ENCODE measurements around the gene ZNF530.
A peak's percentile ranks its signal among the peaks of the same experiment; 100 is the strongest.

ZNF530 gene

DNA sequence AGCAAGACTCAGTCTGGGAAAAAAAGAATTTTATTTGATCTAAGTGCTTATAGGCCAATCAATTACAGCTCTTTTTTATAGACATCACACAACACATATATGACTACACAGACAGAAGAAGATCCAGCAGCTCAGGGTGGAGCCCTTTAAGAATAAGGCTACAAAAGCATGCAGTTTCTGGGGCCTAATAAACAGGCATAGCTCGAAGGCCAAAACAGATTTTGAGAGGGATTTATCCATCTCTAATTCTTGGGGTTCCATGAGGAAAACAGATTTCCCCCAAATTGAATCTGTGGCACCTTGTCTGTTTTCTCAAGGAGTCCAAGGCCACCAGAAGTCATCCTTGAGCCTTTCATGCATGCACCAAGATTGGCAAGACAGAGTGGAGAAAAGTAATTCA lies 36.1 kb upstream of the ZNF530 start:
- no peak for TF ChIP-seq ZFX (IDR thresholded peaks at IDR 0.05; ENCODE audit: borderline replicate concordance)
- TF ChIP-seq, protein P1, sequence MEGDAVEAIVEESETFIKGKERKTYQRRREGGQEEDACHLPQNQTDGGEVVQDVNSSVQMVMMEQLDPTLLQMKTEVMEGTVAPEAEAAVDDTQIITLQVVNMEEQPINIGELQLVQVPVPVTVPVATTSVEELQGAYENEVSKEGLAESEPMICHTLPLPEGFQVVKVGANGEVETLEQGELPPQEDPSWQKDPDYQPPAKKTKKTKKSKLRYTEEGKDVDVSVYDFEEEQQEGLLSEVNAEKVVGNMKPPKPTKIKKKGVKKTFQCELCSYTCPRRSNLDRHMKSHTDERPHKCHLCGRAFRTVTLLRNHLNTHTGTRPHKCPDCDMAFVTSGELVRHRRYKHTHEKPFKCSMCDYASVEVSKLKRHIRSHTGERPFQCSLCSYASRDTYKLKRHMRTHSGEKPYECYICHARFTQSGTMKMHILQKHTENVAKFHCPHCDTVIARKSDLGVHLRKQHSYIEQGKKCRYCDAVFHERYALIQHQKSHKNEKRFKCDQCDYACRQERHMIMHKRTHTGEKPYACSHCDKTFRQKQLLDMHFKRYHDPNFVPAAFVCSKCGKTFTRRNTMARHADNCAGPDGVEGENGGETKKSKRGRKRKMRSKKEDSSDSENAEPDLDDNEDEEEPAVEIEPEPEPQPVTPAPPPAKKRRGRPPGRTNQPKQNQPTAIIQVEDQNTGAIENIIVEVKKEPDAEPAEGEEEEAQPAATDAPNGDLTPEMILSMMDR (IDR thresholded peaks at IDR 0.05): no peak
- no peak overlapping the region for H3K27ac ChIP-seq

DNA sequence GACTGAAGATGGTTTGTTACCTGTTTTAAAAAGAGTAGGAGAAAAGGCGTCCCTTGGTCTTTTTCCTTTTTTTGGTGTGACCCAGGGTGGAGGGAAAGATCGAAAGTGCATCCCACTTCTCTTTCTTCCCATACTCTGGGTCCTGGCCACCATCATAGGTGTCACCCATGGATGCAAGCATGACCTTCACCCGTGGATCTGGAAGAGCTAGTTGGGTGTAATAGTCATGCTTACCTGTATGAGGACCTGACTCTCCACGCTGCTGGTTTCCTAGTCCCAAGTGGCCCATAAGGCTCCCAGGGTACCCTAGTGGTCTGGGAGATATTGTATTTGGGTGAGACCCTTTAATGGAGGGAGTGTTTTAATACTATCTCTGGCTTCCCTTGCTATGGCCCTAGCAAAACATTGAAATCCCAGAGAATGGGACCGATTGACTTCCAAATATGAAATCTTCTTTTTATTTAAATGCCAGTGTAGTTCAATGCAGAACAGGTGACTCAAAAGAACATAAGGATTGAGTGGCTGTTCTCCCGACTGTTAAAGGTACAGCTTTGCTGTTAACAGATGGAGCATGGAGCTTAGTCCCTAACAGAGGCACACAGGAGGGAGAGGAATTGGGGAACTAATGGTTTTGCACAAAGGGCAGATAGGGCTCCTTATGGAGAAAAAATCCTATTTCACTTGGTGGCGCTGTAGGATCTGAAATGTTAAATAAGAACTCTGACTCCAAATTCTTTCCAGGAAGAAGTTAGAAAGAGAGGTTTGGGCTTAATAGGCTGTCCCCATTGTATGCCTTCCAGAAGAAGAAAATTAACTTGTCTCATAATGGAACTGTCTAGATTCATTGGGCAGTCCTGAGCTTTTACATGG lies 33.1 kb upstream of the ZNF530 start:
- TF ChIP-seq, protein P1 (IDR thresholded peaks at IDR 0.05): no peak
- TF ChIP-seq ZFX (IDR thresholded peaks at IDR 0.05; ENCODE audit: borderline replicate concordance): no peak

DNA sequence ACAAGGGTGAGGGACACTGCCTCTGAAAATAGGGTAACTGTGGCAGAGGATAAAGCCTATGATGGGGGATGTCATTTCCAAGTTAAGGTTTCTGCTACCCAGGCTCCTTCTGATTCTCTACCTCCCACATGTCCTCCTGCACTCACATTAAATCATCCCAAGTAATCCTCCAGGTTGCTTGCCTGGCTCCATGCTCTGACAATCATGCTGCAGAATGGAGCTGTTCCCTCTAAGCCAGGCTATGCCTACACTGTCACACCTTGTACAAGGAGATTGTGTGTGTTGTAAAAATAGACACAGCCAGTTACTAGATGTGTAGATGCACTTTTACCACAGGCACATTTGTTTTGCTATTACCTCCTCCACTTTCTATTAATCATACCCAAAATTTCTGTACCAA lies 29.0 kb upstream of the ZNF530 start:
- no peak overlapping the region for H3K27ac ChIP-seq
- TF ChIP-seq, protein P1 (IDR thresholded peaks at IDR 0.05): no peak

More for the DNA sequence above, 33.1 kb upstream of the ZNF530 start:
- no peak overlapping the region for H3K27ac ChIP-seq

DNA sequence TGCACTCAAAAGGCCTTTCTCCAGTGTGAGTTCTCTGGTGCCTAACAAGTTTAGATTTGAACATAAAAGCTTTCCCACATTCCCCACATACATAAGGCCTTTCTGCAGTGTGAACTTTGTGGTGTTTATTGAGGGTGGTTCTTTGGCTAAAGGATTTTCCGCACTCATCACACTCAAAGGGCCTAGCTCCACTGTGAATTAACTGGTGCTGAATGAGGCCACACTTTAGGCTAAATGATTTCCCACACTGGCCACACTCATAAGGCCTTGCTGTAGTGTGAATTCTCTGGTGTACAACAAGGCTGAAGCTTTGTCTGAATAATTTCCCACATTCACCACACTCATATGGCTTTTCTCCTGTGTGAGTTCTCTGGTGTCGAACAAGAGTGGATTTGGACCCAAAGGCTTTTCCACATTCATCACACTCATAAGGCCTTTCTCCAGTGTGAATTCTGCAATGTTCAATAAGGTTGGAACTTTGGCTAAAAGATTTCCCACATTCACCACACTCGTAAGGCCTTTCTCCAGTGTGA lies 27.2 kb upstream of the ZNF530 start:
- TF ChIP-seq ZFX (IDR thresholded peaks at IDR 0.05; ENCODE audit: borderline replicate concordance): no peak
- TF ChIP-seq, protein P1 (IDR thresholded peaks at IDR 0.05): no peak
- H3K27ac ChIP-seq: no peak overlapping the region

DNA sequence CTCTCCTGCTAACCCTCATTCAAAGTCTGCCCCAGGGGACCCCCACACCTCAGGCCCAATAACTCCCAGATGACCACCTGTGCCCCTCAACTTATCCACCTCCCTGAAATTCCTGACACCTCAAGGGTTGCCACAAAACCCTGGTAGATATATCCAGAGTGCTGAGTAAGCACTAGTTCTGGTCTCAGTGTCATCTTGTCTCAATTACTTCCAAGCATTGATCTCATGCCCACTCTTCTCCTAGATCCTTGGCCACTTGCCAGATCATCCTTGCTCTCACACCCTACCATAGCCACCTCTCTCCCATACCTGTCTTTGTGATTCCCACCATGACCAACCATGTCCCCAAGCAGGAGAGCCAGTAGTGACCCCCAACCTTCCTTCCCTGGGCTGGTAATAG lies 23.0 kb upstream of the ZNF530 start:
- TF ChIP-seq ZFX (IDR thresholded peaks at IDR 0.05; ENCODE audit: borderline replicate concordance): no peak
- TF ChIP-seq, protein P1 (IDR thresholded peaks at IDR 0.05): no peak
- no peak overlapping the region for H3K27ac ChIP-seq

DNA sequence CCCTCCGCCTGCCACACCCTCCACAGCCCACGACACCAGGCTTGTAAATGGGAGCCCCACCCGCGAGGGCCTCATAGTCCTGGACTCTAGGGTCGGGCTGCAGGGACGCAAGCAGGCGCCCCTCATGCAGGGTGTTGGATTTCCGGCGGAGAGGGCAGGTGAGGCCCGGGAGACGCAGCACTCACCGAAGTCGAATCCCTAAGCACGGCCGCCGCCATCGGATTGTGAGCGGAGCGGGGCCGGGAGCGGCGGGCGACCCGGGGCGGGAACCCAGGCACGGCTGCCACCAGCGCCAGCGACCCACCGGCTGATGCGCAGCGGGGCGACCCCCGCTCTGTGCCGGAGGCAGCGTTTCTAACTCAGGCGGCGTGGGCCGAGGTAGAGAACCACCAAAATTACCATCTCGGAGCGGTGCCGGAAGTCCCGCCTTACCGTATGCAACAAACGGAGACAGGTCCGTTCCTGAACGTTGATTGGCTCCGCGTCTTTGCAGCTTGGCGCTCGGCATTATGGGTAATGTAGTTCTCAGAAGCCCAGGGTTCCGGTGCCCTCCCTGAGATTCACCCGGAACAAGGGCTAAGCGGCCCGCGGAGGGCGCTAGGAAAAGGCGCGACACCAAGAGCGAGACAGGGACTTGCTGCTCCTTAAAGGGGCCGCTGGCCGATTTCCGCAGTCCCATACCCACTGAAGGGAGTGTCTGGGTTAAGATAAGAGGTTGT lies 21.0 kb upstream of the ZNF530 start, which contains the start of gene ZNF416:
Gene ZNF416 (minus strand): TSS at position 425 of the 719 bp plus-strand sequence. CDS start 207 bp downstream, at position 218.
- peak within 1 kb of the TSS; percentile 52 for H3K27ac ChIP-seq
- TF ChIP-seq, protein P1 (IDR thresholded peaks at IDR 0.05): peak; percentile 27; the same call in 1 of the 2 replicates
- no peak for TF ChIP-seq ZFX (IDR thresholded peaks at IDR 0.05; ENCODE audit: borderline replicate concordance)
